ENCODE measurements around the gene ZNF135. TPM values are rescaled to one million over a fixed set of nuclear protein-coding genes. Genes with fewer than 3 reads are reported as not detected.

The ZNF135 gene
- polyA plus RNA-seq, 1 experiment = 6.6 TPM

DNA sequence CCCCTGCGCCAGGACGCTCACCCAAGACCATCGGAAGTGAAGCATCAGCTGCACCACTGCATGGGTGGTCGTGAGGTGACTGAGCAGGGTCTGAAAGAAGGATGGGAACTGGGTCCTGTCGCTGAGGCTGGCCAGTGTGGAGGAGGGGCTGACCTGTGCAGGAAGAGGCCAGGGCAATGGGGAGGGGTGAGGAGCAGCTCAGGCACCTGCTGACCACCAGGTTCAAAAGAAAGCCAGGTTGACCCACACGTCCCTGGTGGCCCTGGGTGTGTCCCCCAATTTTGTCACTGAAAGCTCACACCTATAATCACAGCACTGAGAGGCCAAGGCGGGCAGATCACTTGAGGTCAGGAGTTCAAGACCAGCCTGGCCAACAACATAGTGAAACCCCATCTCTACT is 39.0 kb upstream of the ZNF135 start:
- Histone ChIP-seq H3K4me3 (ENCODE audit: low read depth, low read length) (no peak overlapping the region), H3K9me3 (ENCODE audit: control insufficient read depth, insufficient read depth, low read length) (peaks cover 69% of the 10 kb centered on the region), H3K27me3 (ENCODE audit: control insufficient read depth, insufficient read depth, low read length) (no peaks in the 10 kb centered on the region), H3K27ac (ENCODE audit: low read depth, low read length) (no peak overlapping the region)
- no peak for DNase-seq (ENCODE audit: low read depth, low spot score)
- TF ChIP-seq, protein P1, sequence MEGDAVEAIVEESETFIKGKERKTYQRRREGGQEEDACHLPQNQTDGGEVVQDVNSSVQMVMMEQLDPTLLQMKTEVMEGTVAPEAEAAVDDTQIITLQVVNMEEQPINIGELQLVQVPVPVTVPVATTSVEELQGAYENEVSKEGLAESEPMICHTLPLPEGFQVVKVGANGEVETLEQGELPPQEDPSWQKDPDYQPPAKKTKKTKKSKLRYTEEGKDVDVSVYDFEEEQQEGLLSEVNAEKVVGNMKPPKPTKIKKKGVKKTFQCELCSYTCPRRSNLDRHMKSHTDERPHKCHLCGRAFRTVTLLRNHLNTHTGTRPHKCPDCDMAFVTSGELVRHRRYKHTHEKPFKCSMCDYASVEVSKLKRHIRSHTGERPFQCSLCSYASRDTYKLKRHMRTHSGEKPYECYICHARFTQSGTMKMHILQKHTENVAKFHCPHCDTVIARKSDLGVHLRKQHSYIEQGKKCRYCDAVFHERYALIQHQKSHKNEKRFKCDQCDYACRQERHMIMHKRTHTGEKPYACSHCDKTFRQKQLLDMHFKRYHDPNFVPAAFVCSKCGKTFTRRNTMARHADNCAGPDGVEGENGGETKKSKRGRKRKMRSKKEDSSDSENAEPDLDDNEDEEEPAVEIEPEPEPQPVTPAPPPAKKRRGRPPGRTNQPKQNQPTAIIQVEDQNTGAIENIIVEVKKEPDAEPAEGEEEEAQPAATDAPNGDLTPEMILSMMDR (IDR thresholded peaks at IDR 0.05; ENCODE audit: low read depth, low read length) = no peak
- CTCF ChIA-PET = interaction anchor here (0.6 kb wide), 1 partner anchor 245 kb away, joined by 3 read pairs; no protein-coding TSS in a partner anchor
- POLR2A ChIA-PET = no interaction called here

GRCh38 chr19:58021541-58022282 is 37.4 kb upstream of the ZNF135 start:
- no peaks in the 10 kb centered on the region for H3K27me3 ChIP-seq (ENCODE audit: control insufficient read depth, insufficient read depth, low read length)
- no peak overlapping the region for H3K4me3 ChIP-seq (ENCODE audit: low read depth, low read length)
- no peak overlapping the region for H3K27ac ChIP-seq (ENCODE audit: low read depth, low read length)
- H3K9me3 ChIP-seq (ENCODE audit: control insufficient read depth, insufficient read depth, low read length) = peaks cover 71% of the 10 kb centered on the region
- ChIA-PET CTCF (interaction anchor here (1.0 kb wide), 1 partner anchor 130 kb away, joined by 3 read pairs; no protein-coding TSS in a partner anchor), POLR2A (no interaction called here)
- no peak for DNase-seq (ENCODE audit: low read depth, low spot score)
- TF ChIP-seq, protein P1 (IDR thresholded peaks at IDR 0.05; ENCODE audit: low read depth, low read length) = peak; percentile 32; the same call in 1 of the 2 replicates

- ChIA-PET POLR2A (no interaction called here), CTCF (interaction anchor here (1.0 kb wide), 1 partner anchor 129 kb away, joined by 3 read pairs; no protein-coding TSS in a partner anchor)
Observed at GRCh38 chr19:58022283-58022660, 36.8 kb upstream of the ZNF135 start.

DNA sequence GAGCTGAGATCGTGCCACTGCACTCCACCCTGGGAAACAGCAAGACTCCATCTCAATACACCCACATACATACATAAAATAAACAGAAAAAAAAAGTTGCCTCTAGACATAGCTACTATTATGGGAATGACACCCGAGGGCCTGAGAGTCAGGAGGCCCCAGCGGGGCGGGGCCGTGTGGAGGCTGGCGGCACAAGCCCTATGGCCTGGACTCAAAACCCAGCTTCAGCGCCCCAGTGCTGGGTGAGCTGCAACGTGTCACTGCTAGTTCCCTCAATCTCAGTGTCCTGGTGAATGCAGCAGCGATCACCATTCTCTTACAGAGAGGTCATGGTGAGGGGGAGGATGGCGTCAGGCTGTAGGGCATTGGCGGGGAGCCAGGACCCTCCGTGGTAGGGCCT is 34.4 kb upstream of the ZNF135 start:
- no peaks in the 10 kb centered on the region for H3K27me3 ChIP-seq (ENCODE audit: control insufficient read depth, insufficient read depth, low read length)
- TF ChIP-seq, protein P1 (IDR thresholded peaks at IDR 0.05; ENCODE audit: low read depth, low read length) = no peak
- H3K4me3 ChIP-seq (ENCODE audit: low read depth, low read length) = no peak overlapping the region
- no peak for DNase-seq (ENCODE audit: low read depth, low spot score)
- POLR2A ChIA-PET = no interaction called here
- CTCF ChIA-PET = no interaction called here
- H3K27ac ChIP-seq (ENCODE audit: low read depth, low read length) = no peak overlapping the region
- H3K9me3 ChIP-seq (ENCODE audit: control insufficient read depth, insufficient read depth, low read length) = peaks cover 77% of the 10 kb centered on the region

More at GRCh38 chr19:58022283-58022660, 36.8 kb upstream of the ZNF135 start:
- no peak for DNase-seq (ENCODE audit: low read depth, low spot score)
- H3K4me3 ChIP-seq (ENCODE audit: low read depth, low read length) = no peak overlapping the region
- H3K27me3 ChIP-seq (ENCODE audit: control insufficient read depth, insufficient read depth, low read length) = no peaks in the 10 kb centered on the region
- H3K27ac ChIP-seq (ENCODE audit: low read depth, low read length) = no peak overlapping the region
- peaks cover 72% of the 10 kb centered on the region for H3K9me3 ChIP-seq (ENCODE audit: control insufficient read depth, insufficient read depth, low read length)
- TF ChIP-seq, protein P1 (IDR thresholded peaks at IDR 0.05; ENCODE audit: low read depth, low read length) = no peak

DNA sequence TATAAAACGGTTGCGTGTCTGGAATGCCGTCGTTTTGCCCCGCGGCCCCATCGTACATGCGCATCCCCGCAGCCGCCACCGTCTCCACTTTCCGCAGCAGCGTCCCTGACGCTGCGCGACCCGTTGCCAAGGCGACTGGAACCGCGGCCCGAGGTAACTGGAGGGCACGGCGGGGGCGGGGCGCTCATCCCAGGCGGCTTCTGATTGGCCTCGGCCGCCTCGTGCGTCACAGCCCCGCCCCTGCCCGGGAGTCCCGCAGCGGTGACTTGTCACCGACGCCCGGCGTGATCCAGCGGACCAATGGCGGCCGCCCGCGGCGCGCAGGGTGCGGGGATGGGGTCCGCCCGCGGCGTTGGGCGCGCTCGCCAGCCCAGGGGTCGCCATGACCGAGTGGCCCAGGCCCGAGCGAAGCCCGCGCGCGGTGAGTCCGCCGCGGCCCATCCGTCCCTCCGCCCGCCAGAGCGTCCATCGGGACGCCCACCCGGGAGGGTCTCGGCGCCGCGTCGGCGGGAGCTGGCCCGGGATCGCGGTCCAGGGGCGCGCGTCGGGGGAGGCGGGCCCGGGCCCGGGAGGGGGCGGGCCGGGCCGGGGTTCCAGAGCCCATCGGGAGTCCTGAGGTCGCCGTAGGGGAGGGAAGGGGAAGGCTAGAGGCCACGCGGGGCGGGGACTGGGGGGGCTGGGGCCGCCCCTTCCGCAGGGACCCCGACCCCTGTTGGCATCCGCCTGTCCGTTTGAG is 25.2 kb upstream of the ZNF135 start, which contains the start of gene ZSCAN1:
Gene ZSCAN1 (plus strand): TSS at position 285 of the 736 bp plus-strand sequence. CDS start 3,812 bp downstream, outside the sequence.
- Histone ChIP-seq H3K27ac (ENCODE audit: low read depth, low read length) (no peak within 1 kb of the TSS), H3K9me3 (ENCODE audit: control insufficient read depth, insufficient read depth, low read length) (peaks cover 70% of the 10 kb centered on the region), H3K27me3 (ENCODE audit: control insufficient read depth, insufficient read depth, low read length) (no peaks in the 10 kb centered on the region), H3K4me3 (ENCODE audit: low read depth, low read length) (peak within 1 kb of the TSS; percentile 27; the same call in 1 of the 2 replicates)
- CTCF ChIA-PET = no interaction called here
- TF ChIP-seq, protein P1 (IDR thresholded peaks at IDR 0.05; ENCODE audit: low read depth, low read length) = no peak
- POLR2A ChIA-PET = no interaction called here
- no peak for DNase-seq (ENCODE audit: low read depth, low spot score)
